Keratinocyte (primary cell): ENCODE results near the gene MDK. TPM values are rescaled to one million over a fixed set of nuclear protein-coding genes. Genes with fewer than 3 reads are reported as not detected.

Source experiments
- DNase-seq: peaks from one replicate; pipeline ENCODE4 v3.0.0-alpha.2; 2011; ENCODE audit warnings: low read depth, missing footprints, low spot score
- FAIRE-seq: peaks from 2 replicates; lab custom pipeline; 2011; peaks lifted over from hg19 to GRCh38; lab: Jason Lieb, UNC
- H2AFZ ChIP-seq: 2 replicates; pipeline ENCODE4 v1.6.0; 2012; ENCODE audit warnings: low read length, control low read depth, inconsistent platforms; ENCODE audit not compliant: control insufficient read depth
- H3K27ac ChIP-seq: 2 replicates; pipeline ENCODE4 v1.5.1; 2011; ENCODE audit warnings: low read length; ENCODE audit not compliant: control insufficient read depth, insufficient read depth
- H3K27me3 ChIP-seq: 3 replicates; pipeline ENCODE4 v1.6.0; 2011; ENCODE audit warnings: low read length; ENCODE audit not compliant: control insufficient read depth, insufficient read depth; ENCODE audit errors: extremely low read depth
- H3K36me3 ChIP-seq, 2 experiments: 2 replicates in 1 of 2; 3 replicates in 1 of 2; pipeline ENCODE4 v1.5.1; 2011; ENCODE audit warnings: low read length in 2 of 2, mild to moderate bottlenecking in 1 of 2; ENCODE audit not compliant: control insufficient read depth in 2 of 2, insufficient read depth in 2 of 2; ENCODE audit errors: extremely low read depth in 1 of 2
- H3K4me1 ChIP-seq: 3 replicates; pipeline ENCODE4 v1.5.1; 2011; ENCODE audit warnings: low read length; ENCODE audit not compliant: control insufficient read depth, insufficient read depth; ENCODE audit errors: extremely low read depth
- H3K4me2 ChIP-seq: 3 replicates; pipeline ENCODE4 v1.6.0; 2011; ENCODE audit warnings: low read depth, low read length; ENCODE audit not compliant: control insufficient read depth, insufficient read depth; ENCODE audit errors: extremely low read depth
- H3K4me3 ChIP-seq, 3 experiments: fragments of 200-600 bp in 1 of 3; sonication (generic) in 1 of 3; 2 replicates in 2 of 3; 3 replicates in 1 of 3; pipeline ENCODE4 v1.5.1; 2011 to 2016; ENCODE audit warnings: low read length in 3 of 3, mild to moderate bottlenecking in 3 of 3, control low read depth in 2 of 3, inconsistent platforms in 1 of 3, low read depth in 1 of 3, mixed read lengths in 1 of 3, mixed run types in 1 of 3, moderate library complexity in 1 of 3; ENCODE audit not compliant: control insufficient read depth in 2 of 3, insufficient read depth in 2 of 3; ENCODE audit errors: extremely low read depth in 1 of 3
- H3K79me2 ChIP-seq: 2 replicates; pipeline ENCODE4 v1.6.0; 2012; ENCODE audit warnings: low read length; ENCODE audit not compliant: control insufficient read depth, insufficient read depth
- H3K9ac ChIP-seq: 3 replicates; pipeline ENCODE4 v1.6.0; 2011; ENCODE audit warnings: low read length; ENCODE audit not compliant: control insufficient read depth, insufficient read depth; ENCODE audit errors: extremely low read depth
- H3K9me1 ChIP-seq: 3 replicates; pipeline ENCODE4 v1.6.0; 2011; ENCODE audit warnings: low read length; ENCODE audit not compliant: control insufficient read depth, insufficient read depth; ENCODE audit errors: extremely low read depth
- H3K9me3 ChIP-seq: 2 replicates; pipeline ENCODE4 v1.5.1; 2012; ENCODE audit warnings: low read depth, low read length; ENCODE audit not compliant: control insufficient read depth
- H4K20me1 ChIP-seq: 3 replicates; pipeline ENCODE4 v1.6.0; 2011; ENCODE audit warnings: low read length; ENCODE audit not compliant: control insufficient read depth, insufficient read depth; ENCODE audit errors: extremely low read depth
- CTCF ChIP-seq, 3 experiments: IDR thresholded peaks in 1 of 3; conservative IDR thresholded peaks in 1 of 3; optimal IDR thresholded peaks in 1 of 3; 2 replicates in 2 of 3; 3 replicates in 1 of 3; pipeline versions ENCODE3 to v1.5.1; 2011; ENCODE audit warnings: low read length in 3 of 3, mild to moderate bottlenecking in 3 of 3, moderate library complexity in 2 of 3, control low read depth in 1 of 3, inconsistent platforms in 1 of 3; ENCODE audit not compliant: insufficient read depth in 2 of 3; ENCODE audit errors: extremely low read depth in 1 of 3
- EZH2 ChIP-seq: IDR thresholded peaks from one replicate; pipeline ENCODE4 v1.6.1; 2012; ENCODE audit warnings: inconsistent platforms, mild to moderate bottlenecking, low read length, moderate library complexity
- dilution Hi-C: fragments of 300-500 bp; cut with MboI; formaldehyde crosslinking; loops from one replicate; pipeline ENCODE4 v1.7.0; 2020; ENCODE audit warnings: low sequenced_read_pairs; ENCODE audit not compliant: extremely low pct_ligation_motif_present
- polyA plus RNA-seq, 5 experiments: library from polyadenylated mRNA; depleted of rRNA in 3 of 5; stranded (reverse) in 3 of 5; stranded (forward) in 1 of 5; unstranded in 1 of 5; fragments of >200 nt; gene quantifications; 1 replicate in 1 of 5; 2 replicates in 3 of 5; 3 replicates in 1 of 5; pipeline versions ENCODE4 v1.2.1 to v1.2.3, GENCODE V29; 2011 to 2012; ENCODE audit warnings: missing spikeins in 2 of 5, low read depth in 1 of 5, low replicate concordance in 1 of 5

The MDK gene
- polyA plus RNA-seq, 1 donor (not counting 4 experiments of a cell fraction or from before 2014, with no cell fraction given), result 5.4 TPM

GRCh38 chr11:46387456-46387855 lies 6.0 kb downstream of the MDK start:
- TF ChIP-seq EZH2, result no peak
- TF ChIP-seq CTCF (optimal IDR thresholded peaks at IDR 0.05 in 1 of 3, IDR thresholded peaks at IDR 0.05 in 1 of 3, conservative IDR thresholded peaks at IDR 0.05 in 1 of 3; ENCODE audit: extremely low read depth in 1 of 3, insufficient read depth in 2 of 3, low read length in 3 of 3), result no peak
- H4K20me1 ChIP-seq, result peaks cover 2% of the 10 kb centered on the region
- H3K4me3 ChIP-seq, result no peak overlapping the region
- no peak overlapping the region for H3K4me2 ChIP-seq
- no peak overlapping the region for H3K27ac ChIP-seq
- peaks cover 17% of the 10 kb centered on the region for H3K4me1 ChIP-seq
- no peaks in the 10 kb centered on the region for H3K79me2 ChIP-seq
- DNase-seq, result no peak
- no peak for FAIRE-seq
- no peaks in the 10 kb centered on the region for H3K36me3 ChIP-seq
- dilution Hi-C loops, result no loop called here
- H2AFZ ChIP-seq, result no peak overlapping the region
- no peak overlapping the region for H3K9ac ChIP-seq
- H3K9me3 ChIP-seq, result no peaks in the 10 kb centered on the region
- no peaks in the 10 kb centered on the region for H3K9me1 ChIP-seq
- H3K27me3 ChIP-seq, result peaks cover 58% of the 10 kb centered on the region

DNA sequence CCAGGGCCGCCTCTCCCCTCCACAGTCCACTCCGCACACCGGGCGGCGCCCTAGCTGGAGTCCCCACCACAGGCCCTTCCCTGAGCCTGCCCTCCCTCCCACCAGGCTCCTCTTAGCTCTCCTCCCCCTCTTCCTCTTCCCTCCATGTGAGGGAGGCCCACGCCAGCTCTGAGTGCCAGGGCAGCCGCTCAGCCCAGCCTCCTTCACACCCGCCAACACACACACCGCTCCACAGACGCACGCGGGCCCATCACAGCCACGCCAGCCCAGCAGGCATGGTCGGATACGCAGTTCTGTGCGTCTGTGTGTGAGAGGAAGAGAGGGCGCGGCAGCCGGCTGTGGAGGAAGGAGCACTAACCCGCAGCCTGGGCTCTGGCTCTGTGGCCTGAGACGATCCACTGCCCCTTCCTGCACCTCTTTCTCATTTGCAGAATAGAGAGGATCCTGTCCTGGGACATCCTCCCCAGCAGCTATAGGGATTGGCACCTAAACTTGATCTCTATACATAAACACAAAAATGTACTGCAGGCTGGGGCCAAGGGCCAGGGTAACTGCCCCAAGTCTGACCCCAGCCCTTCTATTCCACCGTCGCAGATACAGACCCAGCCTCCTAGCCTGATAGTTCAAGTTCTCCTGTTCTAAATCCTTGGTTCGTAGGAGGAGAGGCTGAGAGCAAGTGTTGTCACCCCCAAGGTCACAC lies 6.6 kb downstream of the MDK start:
- Histone ChIP-seq H3K4me2 (no peak overlapping the region), H3K79me2 (no peaks in the 10 kb centered on the region), H3K27ac (no peak overlapping the region), H3K4me3 (no peak overlapping the region), H3K36me3 (no peaks in the 10 kb centered on the region), H3K27me3 (peaks cover 61% of the 10 kb centered on the region), H3K9me1 (no peaks in the 10 kb centered on the region), H2AFZ (no peak overlapping the region), H3K4me1 (peaks cover 17% of the 10 kb centered on the region), H4K20me1 (peaks cover 3% of the 10 kb centered on the region), H3K9ac (no peak overlapping the region), H3K9me3 (no peaks in the 10 kb centered on the region)
- DNase-seq (no peak), FAIRE-seq (no peak)
- dilution Hi-C loops, result no loop called here
- TF ChIP-seq CTCF (optimal IDR thresholded peaks at IDR 0.05 in 1 of 3, IDR thresholded peaks at IDR 0.05 in 1 of 3, conservative IDR thresholded peaks at IDR 0.05 in 1 of 3; ENCODE audit: extremely low read depth in 1 of 3, insufficient read depth in 2 of 3, low read length in 3 of 3) (no peak), EZH2 (peak; percentile 2)
